Mammary epithelial cell (primary cell): ENCODE measurements around the gene NR2F1-AS1.

ENCODE experiments used
- EZH2 ChIP-seq: IDR thresholded peaks from 2 replicates; pipeline ENCODE4 v1.6.1; 2012; ENCODE audit warnings: low read length, inconsistent platforms, borderline replicate concordance
- TF ChIP-seq, protein P1 (sequence below), 2 donors: IDR thresholded peaks in 1 of 2; conservative IDR thresholded peaks in 1 of 2; 2 replicates each; pipeline ENCODE4 v1.5.1; 2011 to 2012; ENCODE audit warnings: inconsistent platforms in 2 of 2, low read length in 2 of 2, mild to moderate bottlenecking in 2 of 2, control low read depth in 1 of 2, low read depth in 1 of 2; ENCODE audit not compliant: insufficient read depth in 1 of 2; ENCODE audit errors: extremely low read depth in 1 of 2

GRCh38 chr5:93513298-93513697 lies 67.7 kb downstream of the NR2F1-AS1 start:
- TF ChIP-seq, protein P1, sequence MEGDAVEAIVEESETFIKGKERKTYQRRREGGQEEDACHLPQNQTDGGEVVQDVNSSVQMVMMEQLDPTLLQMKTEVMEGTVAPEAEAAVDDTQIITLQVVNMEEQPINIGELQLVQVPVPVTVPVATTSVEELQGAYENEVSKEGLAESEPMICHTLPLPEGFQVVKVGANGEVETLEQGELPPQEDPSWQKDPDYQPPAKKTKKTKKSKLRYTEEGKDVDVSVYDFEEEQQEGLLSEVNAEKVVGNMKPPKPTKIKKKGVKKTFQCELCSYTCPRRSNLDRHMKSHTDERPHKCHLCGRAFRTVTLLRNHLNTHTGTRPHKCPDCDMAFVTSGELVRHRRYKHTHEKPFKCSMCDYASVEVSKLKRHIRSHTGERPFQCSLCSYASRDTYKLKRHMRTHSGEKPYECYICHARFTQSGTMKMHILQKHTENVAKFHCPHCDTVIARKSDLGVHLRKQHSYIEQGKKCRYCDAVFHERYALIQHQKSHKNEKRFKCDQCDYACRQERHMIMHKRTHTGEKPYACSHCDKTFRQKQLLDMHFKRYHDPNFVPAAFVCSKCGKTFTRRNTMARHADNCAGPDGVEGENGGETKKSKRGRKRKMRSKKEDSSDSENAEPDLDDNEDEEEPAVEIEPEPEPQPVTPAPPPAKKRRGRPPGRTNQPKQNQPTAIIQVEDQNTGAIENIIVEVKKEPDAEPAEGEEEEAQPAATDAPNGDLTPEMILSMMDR (conservative IDR thresholded peaks at IDR 0.05 in 1 of 2, IDR thresholded peaks at IDR 0.05 in 1 of 2; ENCODE audit: extremely low read depth in 1 of 2, insufficient read depth in 1 of 2, low read depth in 1 of 2, low read length in 2 of 2): no peak
- TF ChIP-seq EZH2: no peak
